C1 segment of cervical spinal cord (tissue), 14 donors: ENCODE results near the gene RANBP6.
A peak's percentile ranks its signal among the peaks of the same experiment; 100 is the strongest.

Experiments
- DNase-seq, 14 donors: peaks; one replicate each; lab custom pipeline; 2025; lab: John Stamatoyannopoulos, UW

The RANBP6 gene

DNA sequence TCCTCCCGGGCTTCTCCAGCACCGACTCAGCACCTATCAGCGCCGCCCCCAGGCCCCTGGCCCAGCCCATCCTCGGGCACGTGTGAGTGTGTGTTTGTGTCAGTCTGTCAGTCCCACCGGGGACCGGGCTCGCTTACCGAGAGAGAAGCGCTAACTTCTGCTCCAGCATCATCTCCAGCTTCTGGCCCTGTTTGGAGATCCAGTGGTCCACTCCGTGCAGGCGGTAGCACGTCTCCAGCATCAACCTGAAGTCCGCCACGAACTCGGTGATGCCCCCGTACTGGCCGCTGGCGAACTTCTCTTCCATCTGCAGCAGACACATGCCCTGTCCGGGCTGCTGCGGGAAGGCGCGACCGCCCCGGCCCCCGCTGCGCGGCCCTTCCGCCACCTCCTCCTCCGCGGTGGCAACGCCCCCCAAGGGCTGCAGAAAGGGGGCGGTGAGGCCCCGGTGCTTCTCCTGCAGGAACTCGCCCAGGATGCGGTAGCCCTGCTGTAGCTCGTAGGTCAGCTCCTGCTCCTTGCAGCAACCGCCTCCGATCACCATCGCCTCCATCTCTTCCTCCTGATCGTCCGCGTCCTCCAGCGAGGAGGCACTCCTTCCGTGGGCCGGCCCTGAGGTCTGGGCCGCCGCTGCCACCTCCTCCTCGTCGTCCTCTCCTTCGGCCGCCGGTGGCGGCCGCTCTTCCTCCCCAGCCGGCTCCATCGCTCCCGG is 8.2 kb downstream of the RANBP6 start:
- peak in 13 of 14 donors; percentile 17 to 67 (median 54) for DNase-seq

DNA sequence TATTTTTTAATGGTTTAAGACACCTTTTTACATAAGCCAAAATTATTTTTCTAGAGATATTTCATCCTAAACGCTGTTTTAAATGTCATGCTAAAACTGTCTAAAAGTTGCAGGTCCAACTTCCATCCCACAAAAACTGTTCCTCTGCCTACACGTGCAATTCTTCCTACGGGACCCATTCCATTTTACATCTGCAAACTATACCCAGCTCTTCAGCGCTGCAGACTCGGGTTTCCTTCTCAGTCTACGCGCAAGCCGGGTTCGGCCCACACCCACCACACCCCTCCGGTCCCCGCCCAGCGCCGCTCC is 8.7 kb downstream of the RANBP6 start:
- DNase-seq: no peak

DNA sequence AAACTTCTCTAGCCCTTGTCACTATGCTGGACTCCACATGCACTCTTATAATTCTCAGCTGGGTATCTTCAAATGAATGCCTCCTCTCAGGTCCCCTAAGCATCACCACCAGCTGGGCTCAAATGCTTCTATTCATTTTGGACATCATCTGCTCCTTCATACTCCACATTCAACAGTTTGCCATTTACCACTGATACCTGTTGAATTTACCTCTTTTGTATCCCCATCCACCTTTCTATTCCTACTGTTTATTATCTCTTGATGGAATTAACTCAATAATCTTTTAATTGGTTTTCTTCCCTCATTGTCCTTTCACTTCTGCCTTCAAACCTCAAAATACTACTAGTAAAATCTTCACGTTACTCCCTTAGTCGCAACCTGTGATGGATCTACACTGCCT is 14.5 kb downstream of the RANBP6 start:
- no peak for DNase-seq

DNA sequence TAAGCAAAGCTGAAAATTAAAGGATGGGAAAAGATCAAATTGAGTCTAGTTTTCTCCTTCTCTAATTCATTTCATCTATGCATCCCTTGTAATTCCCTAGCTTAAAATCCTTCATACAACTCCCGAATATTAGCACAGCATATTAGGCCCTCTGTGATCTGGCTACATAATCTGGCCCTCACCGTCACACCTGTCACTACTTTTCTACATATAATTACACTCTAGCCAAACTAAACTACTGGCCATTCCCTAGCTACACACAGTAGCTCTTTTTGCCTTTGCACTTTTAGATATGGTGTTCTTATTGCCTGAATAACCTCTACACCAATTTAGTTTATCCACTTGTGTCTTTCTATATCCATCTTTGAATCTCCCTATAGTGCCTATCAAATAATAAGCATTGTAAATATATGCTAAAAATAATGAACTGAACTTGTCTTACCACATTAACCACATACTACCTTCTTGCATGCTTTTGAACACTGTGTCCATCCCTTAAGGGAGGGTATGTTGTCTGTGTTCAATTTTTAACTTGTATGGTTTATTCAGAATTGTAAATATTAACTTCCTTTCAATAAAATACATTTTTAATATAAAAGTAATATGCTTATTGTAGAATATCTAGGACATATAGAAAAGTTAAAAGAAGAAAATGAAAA is 15.9 kb downstream of the RANBP6 start:
- DNase-seq: no peak

DNA sequence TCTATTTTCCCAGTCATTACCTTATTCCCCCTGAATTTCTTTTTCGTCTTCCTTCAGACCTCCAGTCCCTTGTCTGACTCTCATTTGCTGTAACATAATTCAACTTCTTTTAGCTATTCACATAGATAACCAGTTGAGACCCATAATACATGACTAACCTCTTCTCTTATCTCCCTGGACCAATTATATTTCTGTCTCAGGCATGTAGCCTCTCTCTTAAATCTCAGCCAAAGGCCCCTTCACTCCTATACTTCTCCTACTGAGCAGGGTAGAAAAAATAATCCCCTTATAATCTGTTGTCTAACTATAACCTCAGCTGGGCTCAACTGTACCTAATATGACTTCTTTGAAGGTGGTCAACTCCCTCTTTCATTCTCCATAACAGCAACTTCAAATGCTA is 20.9 kb downstream of the RANBP6 start:
- no peak for DNase-seq

DNA sequence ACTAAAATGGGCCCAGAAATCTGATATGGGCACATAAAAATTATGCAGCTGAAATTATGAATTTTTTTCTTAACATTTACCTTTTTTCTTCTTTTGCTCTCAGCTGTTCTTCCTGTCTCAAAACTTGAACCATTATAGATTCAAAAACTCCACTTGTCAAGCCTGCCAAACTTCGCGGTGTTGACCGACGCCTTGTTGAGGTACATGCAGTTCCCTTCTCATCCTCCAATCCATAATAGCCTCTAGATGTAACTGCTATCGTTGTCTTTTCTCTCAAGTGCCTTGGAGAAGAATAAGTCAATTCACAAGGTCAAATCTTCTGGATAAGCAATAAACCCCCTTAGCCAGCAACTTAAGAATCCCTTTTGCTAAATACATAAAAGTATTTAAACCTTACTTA is 27.2 kb downstream of the RANBP6 start:
- DNase-seq: no peak

DNA sequence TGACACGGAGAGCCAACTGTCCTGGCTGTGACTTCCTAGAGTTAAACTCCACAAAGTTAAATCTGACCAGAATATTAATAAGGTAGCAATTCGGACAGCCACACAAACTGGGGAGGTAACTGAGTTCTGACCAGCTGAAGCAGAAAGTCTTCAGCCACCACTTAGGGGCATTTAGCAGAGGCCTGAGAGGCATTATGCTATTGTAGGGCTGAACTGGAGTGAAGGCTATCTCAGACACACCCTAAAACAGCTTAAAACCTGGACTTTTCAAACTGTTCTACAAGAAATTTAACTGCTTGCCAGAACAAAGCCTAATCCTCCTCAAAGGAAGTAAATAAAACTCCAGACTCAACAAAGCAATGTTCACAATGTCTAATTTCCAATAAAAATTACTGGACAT is 32.4 kb downstream of the RANBP6 start:
- no peak for DNase-seq

DNA sequence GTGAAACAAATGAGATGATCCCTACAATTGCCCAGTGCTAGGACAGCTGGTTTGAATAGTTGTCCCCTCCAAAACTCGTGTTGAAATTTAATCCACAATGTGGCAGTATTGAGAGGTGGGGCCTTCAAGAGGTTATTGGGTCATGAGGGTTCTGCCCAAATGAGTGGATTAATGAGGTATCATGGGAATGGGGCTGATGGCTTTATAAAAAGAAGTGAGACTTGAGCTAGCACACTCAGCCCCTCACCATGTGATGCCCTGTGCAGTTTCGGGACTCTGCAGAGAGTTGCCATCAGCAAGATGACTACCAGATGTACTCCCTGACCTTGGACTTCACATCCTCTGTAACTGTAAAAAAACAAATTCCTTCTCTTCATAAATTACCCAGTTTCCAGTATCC is 33.1 kb downstream of the RANBP6 start:
- no peak for DNase-seq

DNA sequence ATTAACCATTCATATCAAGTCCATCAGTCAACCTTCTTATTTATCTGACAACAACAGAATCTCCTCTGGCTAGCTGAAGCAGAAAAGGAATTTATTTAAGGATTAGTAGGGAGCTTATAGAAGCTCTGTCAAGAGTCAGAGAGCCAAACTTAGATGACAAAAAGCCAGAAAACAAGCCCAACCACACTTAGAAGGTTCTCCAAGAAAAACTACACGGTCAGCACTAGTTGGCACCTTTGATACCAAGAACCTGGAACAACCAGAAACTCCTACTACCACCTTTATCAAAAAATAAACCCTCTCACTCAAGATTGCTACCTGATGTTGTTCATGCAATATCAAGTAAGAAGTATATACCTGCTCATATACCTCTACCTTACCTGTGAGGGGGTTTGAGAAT is 36.9 kb downstream of the RANBP6 start:
- DNase-seq: no peak

DNA sequence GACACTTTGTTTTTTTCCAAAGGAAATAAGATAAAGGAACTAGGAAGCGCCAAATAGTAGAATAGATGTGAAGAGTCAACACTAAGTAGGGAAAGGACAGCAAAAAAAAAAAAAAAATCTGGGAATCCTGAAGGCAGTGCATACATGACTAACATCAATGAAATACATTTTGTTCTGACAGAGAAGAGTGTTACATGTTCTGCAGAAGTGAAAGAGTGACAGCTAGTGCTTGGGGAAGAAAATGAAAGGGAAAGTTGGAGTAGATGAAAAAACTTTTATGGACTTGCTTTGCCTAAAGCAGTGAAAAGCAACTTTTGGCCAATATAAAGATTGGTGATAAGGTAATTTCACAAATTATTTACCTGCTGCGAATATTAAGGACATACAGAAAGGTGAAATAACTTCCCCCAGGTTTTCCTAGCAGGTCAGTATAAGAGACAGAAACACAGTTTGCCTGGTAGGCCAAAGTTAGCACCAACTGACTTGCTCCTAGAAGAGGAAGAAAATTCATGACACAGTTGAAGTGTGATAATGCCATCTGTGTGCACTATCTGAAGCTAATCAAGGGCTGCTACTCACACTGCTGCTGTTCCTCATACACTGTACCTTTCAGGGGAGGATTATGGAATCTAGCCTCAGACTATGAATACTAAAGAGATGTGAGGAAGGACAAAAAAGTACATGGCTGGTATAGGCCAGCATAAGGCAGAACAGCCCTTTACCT is 38.6 kb downstream of the RANBP6 start:
- no peak for DNase-seq

DNA sequence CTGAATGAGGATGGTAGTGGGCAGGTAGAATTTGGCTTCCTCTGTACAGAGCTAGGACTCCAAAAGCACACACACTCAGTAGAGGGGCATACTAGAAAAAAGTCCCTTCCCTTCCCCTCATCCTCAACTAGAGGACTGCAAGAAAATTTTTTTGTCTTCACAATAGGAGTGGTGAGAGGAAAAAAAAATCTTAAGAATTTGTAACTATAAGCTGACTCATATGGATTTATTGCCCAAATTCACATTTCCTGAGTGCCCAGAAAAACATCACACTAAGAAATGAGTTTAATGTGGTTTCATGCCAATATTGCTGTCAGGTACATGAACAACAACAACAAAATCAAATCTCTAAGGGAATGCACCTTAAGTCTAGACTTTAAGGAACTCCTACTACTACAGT is 43.7 kb downstream of the RANBP6 start:
- DNase-seq: no peak
